Measurements from ENCODE around the gene DMD.

DNA sequence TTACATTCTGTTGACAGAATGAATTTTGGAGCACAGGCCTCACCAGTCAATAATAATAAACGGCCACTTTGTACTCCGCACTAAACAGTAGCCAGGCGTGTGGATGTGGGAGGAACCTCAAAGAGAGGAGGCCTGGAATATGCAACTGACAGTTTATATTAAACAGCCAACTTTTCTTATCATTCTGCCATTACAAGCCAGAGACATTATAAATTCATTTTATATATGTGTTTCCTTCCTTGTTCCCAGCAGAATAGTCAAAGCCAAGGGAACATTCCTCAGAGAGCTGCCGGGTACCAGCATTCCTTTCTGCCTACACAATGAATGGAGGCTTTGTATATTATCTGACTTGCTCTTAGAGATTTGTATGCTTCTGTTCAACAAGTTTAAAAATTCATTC is 1703.0 kb downstream of the DMD start:
- TF ChIP-seq, protein P1, sequence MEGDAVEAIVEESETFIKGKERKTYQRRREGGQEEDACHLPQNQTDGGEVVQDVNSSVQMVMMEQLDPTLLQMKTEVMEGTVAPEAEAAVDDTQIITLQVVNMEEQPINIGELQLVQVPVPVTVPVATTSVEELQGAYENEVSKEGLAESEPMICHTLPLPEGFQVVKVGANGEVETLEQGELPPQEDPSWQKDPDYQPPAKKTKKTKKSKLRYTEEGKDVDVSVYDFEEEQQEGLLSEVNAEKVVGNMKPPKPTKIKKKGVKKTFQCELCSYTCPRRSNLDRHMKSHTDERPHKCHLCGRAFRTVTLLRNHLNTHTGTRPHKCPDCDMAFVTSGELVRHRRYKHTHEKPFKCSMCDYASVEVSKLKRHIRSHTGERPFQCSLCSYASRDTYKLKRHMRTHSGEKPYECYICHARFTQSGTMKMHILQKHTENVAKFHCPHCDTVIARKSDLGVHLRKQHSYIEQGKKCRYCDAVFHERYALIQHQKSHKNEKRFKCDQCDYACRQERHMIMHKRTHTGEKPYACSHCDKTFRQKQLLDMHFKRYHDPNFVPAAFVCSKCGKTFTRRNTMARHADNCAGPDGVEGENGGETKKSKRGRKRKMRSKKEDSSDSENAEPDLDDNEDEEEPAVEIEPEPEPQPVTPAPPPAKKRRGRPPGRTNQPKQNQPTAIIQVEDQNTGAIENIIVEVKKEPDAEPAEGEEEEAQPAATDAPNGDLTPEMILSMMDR (IDR thresholded peaks at IDR 0.05; ENCODE audit: low read length), result no peak
- TF ChIP-seq EZH2 (optimal IDR thresholded peaks at IDR 0.05; ENCODE audit: low read depth, low read length), result no peak

Data from MM.1S (cell line).